OCI-LY3 (cell line): ENCODE results near the gene SYCP3.

Source experiments
- EZH2phosphoT487 ChIP-seq: fragments of 200-600 bp; shearing (Covaris generic); IDR thresholded peaks from 2 replicates; pipeline ENCODE4 v1.6.1; 2018; ENCODE audit warnings: antibody characterized with exemption, mixed run types, low read depth
- TF ChIP-seq, protein P1 (sequence below): fragments of 200-600, 300-600 bp; sonication (generic); IDR thresholded peaks from 2 replicates; pipeline ENCODE4 v1.5.1; 2014; ENCODE audit warnings: antibody characterized with exemption, low read length, low read depth

DNA sequence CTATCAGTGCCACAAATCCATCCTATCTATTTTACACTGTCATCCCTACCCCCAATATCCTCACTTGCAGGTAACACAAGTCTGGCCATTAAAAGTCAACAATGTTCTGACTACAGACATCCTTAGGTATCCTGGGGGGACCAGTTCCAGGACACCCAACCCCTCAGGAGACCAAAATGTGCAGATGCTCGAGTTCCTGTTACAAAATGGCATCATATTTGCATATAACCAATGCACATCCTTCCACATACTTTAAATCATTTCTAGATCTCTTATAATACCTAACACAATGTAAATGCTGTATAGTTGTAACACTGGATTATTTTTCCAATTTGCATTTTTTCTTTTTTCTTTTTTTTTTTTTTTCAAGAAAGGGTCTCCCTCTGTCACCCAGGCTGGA lies 6.9 kb downstream of the SYCP3 start:
- TF ChIP-seq, protein P1, sequence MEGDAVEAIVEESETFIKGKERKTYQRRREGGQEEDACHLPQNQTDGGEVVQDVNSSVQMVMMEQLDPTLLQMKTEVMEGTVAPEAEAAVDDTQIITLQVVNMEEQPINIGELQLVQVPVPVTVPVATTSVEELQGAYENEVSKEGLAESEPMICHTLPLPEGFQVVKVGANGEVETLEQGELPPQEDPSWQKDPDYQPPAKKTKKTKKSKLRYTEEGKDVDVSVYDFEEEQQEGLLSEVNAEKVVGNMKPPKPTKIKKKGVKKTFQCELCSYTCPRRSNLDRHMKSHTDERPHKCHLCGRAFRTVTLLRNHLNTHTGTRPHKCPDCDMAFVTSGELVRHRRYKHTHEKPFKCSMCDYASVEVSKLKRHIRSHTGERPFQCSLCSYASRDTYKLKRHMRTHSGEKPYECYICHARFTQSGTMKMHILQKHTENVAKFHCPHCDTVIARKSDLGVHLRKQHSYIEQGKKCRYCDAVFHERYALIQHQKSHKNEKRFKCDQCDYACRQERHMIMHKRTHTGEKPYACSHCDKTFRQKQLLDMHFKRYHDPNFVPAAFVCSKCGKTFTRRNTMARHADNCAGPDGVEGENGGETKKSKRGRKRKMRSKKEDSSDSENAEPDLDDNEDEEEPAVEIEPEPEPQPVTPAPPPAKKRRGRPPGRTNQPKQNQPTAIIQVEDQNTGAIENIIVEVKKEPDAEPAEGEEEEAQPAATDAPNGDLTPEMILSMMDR = no peak
- no peak for TF ChIP-seq EZH2phosphoT487
